Raji (cell line): ENCODE data around the gene STK32A.

ENCODE experiments used
- POLR2A ChIP-seq: IDR thresholded peaks from 2 replicates; pipeline ENCODE4 v1.6.1; 2011; ENCODE audit warnings: low read depth, low read length, control low read depth; ENCODE audit not compliant: insufficient read depth

Gene STK32A

DNA sequence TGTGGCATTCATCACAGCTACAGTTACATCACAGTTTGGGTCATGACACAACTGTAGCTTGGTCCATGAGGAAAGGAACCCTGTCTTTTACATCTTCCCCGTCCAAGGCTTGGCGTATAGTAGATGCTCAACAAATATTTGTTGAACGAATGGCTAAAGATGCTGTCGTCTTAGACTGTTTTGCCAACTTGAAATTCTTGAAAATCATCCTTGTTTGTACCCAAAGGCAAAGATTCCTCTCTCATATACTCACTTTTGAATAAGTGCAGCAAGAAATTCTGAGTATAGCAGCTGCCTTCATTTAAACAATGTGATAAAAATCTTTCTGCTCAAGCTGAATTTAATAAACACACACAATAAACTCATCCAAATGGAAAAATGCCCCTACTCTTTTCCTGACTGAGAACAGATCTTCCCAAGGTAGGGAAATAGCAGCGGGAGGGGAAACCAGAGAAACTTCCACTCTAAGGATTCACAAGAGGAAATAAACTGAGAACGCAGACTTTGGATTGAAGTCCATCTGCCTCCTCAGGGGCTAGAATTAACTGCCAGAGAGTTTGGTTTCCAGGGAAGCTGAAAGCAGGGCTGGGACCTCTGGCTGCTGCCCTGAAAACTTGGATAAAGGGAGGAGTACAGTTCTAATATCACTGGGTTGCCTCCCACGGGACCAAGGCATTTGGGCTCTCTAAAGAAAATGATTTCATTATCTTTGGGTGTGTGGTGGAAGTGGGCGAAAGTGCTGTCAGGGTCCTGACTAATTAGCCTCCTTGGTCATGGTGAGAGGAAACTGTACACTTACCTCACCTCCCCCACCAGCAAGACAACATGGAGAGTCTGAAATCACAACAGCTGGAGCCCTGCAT, 175.9 kb downstream of the STK32A start:
- no peak for TF ChIP-seq POLR2A

GRCh38 chr5:147411359-147412319, 176.8 kb downstream of the STK32A start:
- TF ChIP-seq POLR2A, result no peak

- no peak for TF ChIP-seq POLR2A
Observed at GRCh38 chr5:147412561-147412960, 177.7 kb downstream of the STK32A start.

- TF ChIP-seq POLR2A, result no peak
Observed at GRCh38 chr5:147413266-147413665, 178.4 kb downstream of the STK32A start.

DNA sequence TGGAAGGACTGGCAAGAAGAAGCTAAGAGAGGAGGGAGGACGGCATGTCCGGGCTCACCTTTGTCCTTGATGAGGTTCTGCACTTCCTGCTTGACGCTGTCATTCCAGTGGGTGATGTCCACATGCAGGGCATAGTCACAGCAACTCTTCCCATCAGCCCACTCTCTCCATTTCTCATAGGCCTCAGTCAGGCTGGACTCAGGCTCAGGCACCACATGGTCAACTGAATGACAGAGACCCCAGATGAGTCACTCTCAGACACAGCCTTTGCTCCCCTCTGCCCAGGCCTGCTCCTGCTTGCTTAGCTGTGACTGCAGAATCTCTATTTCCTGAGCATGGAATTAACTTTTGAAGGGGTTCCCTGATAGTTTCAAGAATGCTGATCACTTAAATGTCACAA, 180.8 kb downstream of the STK32A start:
- no peak for TF ChIP-seq POLR2A

DNA sequence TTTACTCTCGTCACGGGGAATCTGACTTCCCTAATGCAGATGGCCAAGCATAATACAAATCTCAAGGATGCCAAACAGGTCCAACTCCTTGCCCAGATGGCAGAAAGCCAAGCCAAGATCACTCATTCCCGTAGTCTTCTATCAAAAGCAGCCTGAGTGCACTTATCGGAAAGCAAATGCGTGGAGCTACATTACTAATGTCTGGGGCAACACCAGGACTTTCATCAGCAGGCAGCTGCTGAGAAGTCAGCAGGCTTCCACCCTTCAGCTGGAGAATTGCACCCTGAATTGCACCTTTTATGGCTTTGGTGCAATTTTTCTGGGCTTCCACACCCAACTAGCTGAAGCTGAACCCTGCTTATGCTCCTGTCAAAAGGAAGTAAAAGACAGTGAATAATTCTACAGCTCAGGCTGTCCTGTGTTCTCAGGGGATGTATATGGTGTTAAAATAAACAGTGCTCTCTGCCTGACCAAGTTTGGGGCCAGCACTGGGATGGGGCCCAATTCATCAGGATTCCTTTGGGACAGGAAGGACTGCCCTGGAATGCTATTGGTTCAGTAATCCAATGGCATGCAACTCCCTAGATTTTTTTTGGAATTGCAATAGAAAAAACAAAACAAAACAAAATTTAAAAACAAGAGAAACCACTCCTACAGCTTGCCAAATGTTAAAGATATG, 182.4 kb downstream of the STK32A start:
- no peak for TF ChIP-seq POLR2A

DNA sequence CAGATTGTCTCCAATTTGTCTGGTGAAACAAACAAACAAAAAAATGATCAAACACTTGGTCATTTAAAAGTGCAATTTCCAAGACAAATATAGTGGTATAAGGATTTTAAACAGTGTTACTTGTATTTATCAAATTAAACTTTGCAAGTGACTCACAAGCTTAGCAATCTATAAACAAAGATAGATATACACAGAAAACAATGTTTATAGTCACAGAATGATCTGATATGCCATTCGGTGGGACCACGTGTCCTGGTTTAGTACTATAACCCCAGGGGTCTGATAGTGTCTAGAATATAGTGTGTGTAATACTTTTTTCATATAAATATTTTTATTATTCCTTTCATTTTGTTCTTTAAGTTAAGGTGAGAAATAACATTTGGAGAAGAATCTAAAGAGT, 183.8 kb downstream of the STK32A start:
- TF ChIP-seq POLR2A, result no peak

DNA sequence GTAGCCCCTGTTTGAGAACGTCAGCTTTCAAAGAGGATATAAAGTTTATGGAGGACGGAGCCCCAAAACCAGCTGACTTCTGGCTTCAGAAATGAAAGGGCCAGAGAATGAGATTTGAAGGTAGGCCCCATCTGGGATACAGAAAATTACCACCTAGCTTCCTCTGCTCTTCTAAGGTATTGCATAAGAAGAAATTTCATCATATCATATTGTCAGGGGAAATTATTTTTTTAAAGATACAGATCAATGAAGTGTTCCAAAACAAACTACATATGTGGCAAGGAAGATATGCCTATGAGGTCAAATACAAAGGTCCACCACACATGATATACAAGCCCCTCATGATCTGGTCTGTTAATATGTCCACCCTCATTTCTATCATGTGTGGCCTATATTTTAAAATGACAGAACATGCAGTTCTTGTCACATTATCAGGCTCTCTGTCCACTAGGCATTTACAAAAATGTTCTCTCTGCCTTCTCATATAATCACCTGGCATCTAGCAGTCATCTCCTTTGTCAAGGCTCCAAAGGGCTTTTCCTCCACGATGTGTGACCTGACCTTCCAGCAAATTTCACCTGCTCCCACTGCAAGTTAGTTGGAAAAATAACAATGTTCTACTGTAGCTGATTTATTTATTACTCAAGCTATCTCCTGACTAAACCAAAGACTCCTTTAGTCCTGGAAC, 192.0 kb downstream of the STK32A start:
- no peak for TF ChIP-seq POLR2A

GRCh38 chr5:147427521-147428401, 192.9 kb downstream of the STK32A start:
- TF ChIP-seq POLR2A, result no peak

- TF ChIP-seq POLR2A, result no peak
Observed at GRCh38 chr5:147430628-147431027, 195.8 kb downstream of the STK32A start.

DNA sequence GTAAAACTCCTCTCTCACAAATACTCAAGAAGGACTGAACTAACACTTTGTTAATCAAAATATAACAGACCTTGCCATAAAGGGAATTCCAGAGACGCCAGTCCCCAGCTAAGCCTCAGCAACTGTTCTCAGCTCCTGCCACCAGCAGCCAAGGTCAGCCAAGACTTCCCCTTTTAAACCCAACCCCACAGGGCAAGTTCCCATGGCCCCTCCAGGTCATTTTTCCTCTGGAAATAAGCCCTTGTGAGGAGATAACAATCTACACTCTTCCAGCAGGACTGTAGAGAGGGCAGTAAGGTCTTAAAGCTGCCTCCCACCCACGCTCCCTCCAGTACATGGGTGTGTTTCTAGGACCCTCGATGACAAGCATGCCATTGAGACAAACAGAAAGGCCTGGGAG, 196.8 kb downstream of the STK32A start:
- TF ChIP-seq POLR2A, result no peak

- TF ChIP-seq POLR2A, result no peak
Observed at GRCh38 chr5:147432323-147432722, 197.5 kb downstream of the STK32A start.

DNA sequence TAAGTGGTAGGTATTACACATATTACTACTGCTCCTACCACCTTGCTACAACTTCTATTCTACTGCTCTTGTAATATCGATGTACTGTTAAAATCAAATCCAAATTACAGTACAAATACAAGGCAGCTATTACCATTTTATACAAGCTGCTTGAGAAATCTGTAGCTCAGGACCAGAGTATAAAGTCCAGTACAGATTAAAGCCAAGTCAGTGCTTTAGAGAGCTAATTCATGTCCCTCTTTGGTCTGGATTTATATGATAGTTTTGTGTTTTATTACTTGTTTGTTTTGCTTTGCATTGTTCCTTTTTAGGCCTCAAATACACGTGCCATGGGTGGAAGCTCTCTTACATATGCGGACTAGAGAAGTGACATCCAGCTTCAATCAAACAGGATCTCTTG, 199.2 kb downstream of the STK32A start:
- TF ChIP-seq POLR2A, result no peak

- no peak for TF ChIP-seq POLR2A
Observed at GRCh38 chr5:147436596-147436995, 201.8 kb downstream of the STK32A start.
